Activated CD4-positive, alpha-beta T cell treated with anti-CD3 and anti-CD28 coated beads, Interleukin-2, amount 10 ng/mL, durations not matched to agents 7 days and 5 days (primary cell): Measurements from ENCODE around the gene SELENOI. TPM values are rescaled to one million over a fixed set of nuclear protein-coding genes. Genes with fewer than 3 reads are reported as not detected.
A peak's percentile ranks its signal among the peaks of the same experiment; 100 is the strongest.
"Not testable (repeated sequence)": the region's sequence is repeated elsewhere in the genome, so short reads cannot be mapped to it uniquely, and the experiment has no call there.

Experiments
- CTCF ChIA-PET: fragments of 350-600 bp; sonication (Branson Sonifier 250); formaldehyde crosslinking; loops from one replicate; lab custom pipeline; 2021; ENCODE audit warnings: antibody characterized with exemption; lab: Charles Lee
- POLR2A ChIA-PET: fragments of 350-600 bp; sonication (Branson Sonifier 250); formaldehyde crosslinking; loops from one replicate; lab custom pipeline; 2021; ENCODE audit warnings: antibody characterized with exemption; lab: Charles Lee
- DNase-seq: peaks from one replicate; pipeline ENCODE4 v3.0.0-alpha.2; 2020
- H3K27ac Mint-ChIP-seq: one replicate; pipeline ENCODE4 v1.8.0; 2021; ENCODE audit warnings: mild to moderate bottlenecking, moderate library complexity, mixed read lengths
- H3K27me3 Mint-ChIP-seq: one replicate; pipeline ENCODE4 v1.8.0; 2021; ENCODE audit warnings: mixed read lengths
- H3K36me3 Mint-ChIP-seq: one replicate; pipeline ENCODE4 v1.8.0; 2021; ENCODE audit warnings: low read depth, mixed read lengths
- H3K4me1 Mint-ChIP-seq: one replicate; pipeline ENCODE4 v1.8.0; 2021; ENCODE audit warnings: mixed read lengths
- H3K4me3 Mint-ChIP-seq: one replicate; pipeline ENCODE4 v1.8.0; 2021; ENCODE audit warnings: mild to moderate bottlenecking, moderate library complexity, mixed read lengths
- H3K9me3 Mint-ChIP-seq: one replicate; pipeline ENCODE4 v1.8.0; 2021; ENCODE audit warnings: mixed read lengths
- total RNA-seq, 2 experiments: library from RNA; stranded (reverse); gene quantifications; one replicate each; pipeline ENCODE4 v1.2.3, GENCODE V29; 2021

Gene SELENOI
- total RNA-seq, 2 experiments from 2014 or later = 26.9 to 29.7 TPM

DNA sequence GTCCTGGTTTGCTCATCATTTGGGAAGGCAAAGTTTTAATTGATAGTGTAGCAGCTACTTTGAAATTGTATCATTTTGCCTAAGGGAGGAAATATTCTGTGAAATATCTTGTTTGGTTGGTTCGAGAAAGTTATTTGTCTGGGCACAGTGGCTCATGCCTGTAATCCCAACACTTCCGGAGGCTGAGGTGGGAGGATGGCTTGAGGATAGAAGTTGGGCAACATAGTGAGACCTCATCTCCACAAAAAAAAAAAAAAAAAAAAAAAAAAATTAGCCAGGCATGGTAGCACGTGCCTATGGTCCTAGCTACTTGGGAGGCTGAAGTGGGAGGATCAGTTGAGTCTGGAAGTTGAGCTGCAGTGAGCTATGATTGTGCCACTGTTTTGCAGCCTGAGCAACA lies 3.7 kb downstream of the SELENOI start:
- Mint-ChIP-seq H3K27ac (peak overlapping the region; percentile 48), H3K27me3 (no peaks in the 10 kb centered on the region), H3K4me3 (no peak overlapping the region), H3K4me1 (peaks cover 38% of the 10 kb centered on the region), H3K9me3 (no peaks in the 10 kb centered on the region), H3K36me3 (peaks cover 24% of the 10 kb centered on the region)
- POLR2A ChIA-PET = no interaction called here
- DNase-seq = no peak
- CTCF ChIA-PET = interaction anchor here (0.6 to 1.3 kb wide), 3 partner anchors 20 to 164 kb away, joined by 3 to 7 read pairs (median 5); no protein-coding TSS in a partner anchor

GRCh38 chr2:26351375-26352090 lies 5.6 kb downstream of the SELENOI start:
- POLR2A ChIA-PET = no interaction called here
- peaks cover 28% of the 10 kb centered on the region for H3K36me3 Mint-ChIP-seq
- no peak overlapping the region for H3K4me3 Mint-ChIP-seq
- DNase-seq = no peak
- no peak overlapping the region for H3K27ac Mint-ChIP-seq
- H3K4me1 Mint-ChIP-seq = peaks cover 47% of the 10 kb centered on the region
- CTCF ChIA-PET = interaction anchor here (0.6 to 0.8 kb wide), 2 partner anchors 55 to 92 kb away, joined by 3 read pairs; no protein-coding TSS in a partner anchor
- no peaks in the 10 kb centered on the region for H3K9me3 Mint-ChIP-seq
- H3K27me3 Mint-ChIP-seq = no peaks in the 10 kb centered on the region

DNA sequence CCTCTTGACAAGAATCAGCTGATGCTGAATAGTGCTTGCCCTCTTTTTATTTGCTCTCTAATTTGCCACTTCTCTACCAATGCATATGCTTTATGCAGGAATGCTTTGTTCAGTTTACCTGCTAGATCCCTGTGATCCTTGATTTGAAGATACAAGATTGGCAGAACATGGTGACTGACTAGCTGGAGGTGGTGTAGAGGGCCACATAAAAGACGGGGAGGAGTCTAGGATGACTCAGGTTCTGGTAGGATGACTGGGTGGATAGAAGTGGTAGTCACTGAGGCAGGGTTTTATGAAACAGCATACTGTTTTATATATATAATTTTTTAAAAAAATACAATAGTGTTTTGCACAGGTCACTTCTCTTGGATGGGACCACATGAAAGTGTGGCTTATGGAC lies 6.9 kb downstream of the SELENOI start:
- no peaks in the 10 kb centered on the region for H3K27me3 Mint-ChIP-seq
- peaks cover 33% of the 10 kb centered on the region for H3K36me3 Mint-ChIP-seq
- no peaks in the 10 kb centered on the region for H3K9me3 Mint-ChIP-seq
- no peak overlapping the region for H3K4me3 Mint-ChIP-seq
- CTCF ChIA-PET = interaction anchor here (0.6 kb wide), 1 partner anchor 202 kb away, joined by 3 read pairs; no protein-coding TSS in a partner anchor
- DNase-seq = no peak
- H3K27ac Mint-ChIP-seq = no peak overlapping the region
- POLR2A ChIA-PET = no interaction called here
- peaks cover 47% of the 10 kb centered on the region for H3K4me1 Mint-ChIP-seq

GRCh38 chr2:26354469-26354868 lies 8.5 kb downstream of the SELENOI start:
- Mint-ChIP-seq H3K36me3 (peaks cover 28% of the 10 kb centered on the region), H3K4me1 (peaks cover 39% of the 10 kb centered on the region)
- CTCF ChIA-PET, H3K9me3 Mint-ChIP-seq, H3K27ac Mint-ChIP-seq, H3K4me3 Mint-ChIP-seq, DNase-seq, POLR2A ChIA-PET, H3K27me3 Mint-ChIP-seq: not testable (repeated sequence)

GRCh38 chr2:26355038-26355995 lies 9.4 kb downstream of the SELENOI start:
- ChIA-PET POLR2A (interaction anchor here (0.6 to 0.7 kb wide), 2 partner anchors 10 to 1534 kb away, joined by 3 to 4 read pairs; no protein-coding TSS in a partner anchor), CTCF (interaction anchor here (0.6 to 1.2 kb wide), 2 partner anchors 10 to 103 kb away, joined by 3 to 5 read pairs; partner anchors contain the start of gene SELENOI)
- no peak for DNase-seq
- peaks cover 40% of the 10 kb centered on the region for H3K4me1 Mint-ChIP-seq
- no peak overlapping the region for H3K4me3 Mint-ChIP-seq
- no peaks in the 10 kb centered on the region for H3K9me3 Mint-ChIP-seq
- no peaks in the 10 kb centered on the region for H3K27me3 Mint-ChIP-seq
- no peak overlapping the region for H3K27ac Mint-ChIP-seq
- peaks cover 28% of the 10 kb centered on the region for H3K36me3 Mint-ChIP-seq

GRCh38 chr2:26356111-26356510 lies 10.2 kb downstream of the SELENOI start:
- DNase-seq = no peak
- peaks cover 28% of the 10 kb centered on the region for H3K36me3 Mint-ChIP-seq
- POLR2A ChIA-PET = interaction anchor here (0.6 to 0.7 kb wide), 2 partner anchors 11 to 1533 kb away, joined by 3 to 4 read pairs; no protein-coding TSS in a partner anchor
- H3K9me3 Mint-ChIP-seq = no peaks in the 10 kb centered on the region
- no peaks in the 10 kb centered on the region for H3K27me3 Mint-ChIP-seq
- no peak overlapping the region for H3K27ac Mint-ChIP-seq
- CTCF ChIA-PET = interaction anchor here (1.2 kb wide), 1 partner anchor 10 kb away, joined by 3 read pairs; the partner anchor contains the start of gene SELENOI
- H3K4me3 Mint-ChIP-seq = no peak overlapping the region
- H3K4me1 Mint-ChIP-seq = peaks cover 40% of the 10 kb centered on the region

- no peaks in the 10 kb centered on the region for H3K9me3 Mint-ChIP-seq
- no peak for DNase-seq
- no peak overlapping the region for H3K4me3 Mint-ChIP-seq
- ChIA-PET POLR2A (no interaction called here), CTCF (interaction anchor here (0.6 kb wide), 1 partner anchor 201 kb away, joined by 3 read pairs; no protein-coding TSS in a partner anchor)
- peaks cover 40% of the 10 kb centered on the region for H3K4me1 Mint-ChIP-seq
- H3K36me3 Mint-ChIP-seq = peaks cover 23% of the 10 kb centered on the region
- no peaks in the 10 kb centered on the region for H3K27me3 Mint-ChIP-seq
- no peak overlapping the region for H3K27ac Mint-ChIP-seq
These were observed 10.8 kb downstream of the SELENOI start for GRCh38 chr2:26356771-26357170.

GRCh38 chr2:26359886-26360473 lies 14.0 kb downstream of the SELENOI start:
- Mint-ChIP-seq H3K27me3 (no peaks in the 10 kb centered on the region), H3K9me3 (no peaks in the 10 kb centered on the region), H3K4me1 (peaks cover 39% of the 10 kb centered on the region), H3K36me3 (peaks cover 13% of the 10 kb centered on the region), H3K27ac (no peak overlapping the region), H3K4me3 (no peak overlapping the region)
- no peak for DNase-seq
- CTCF ChIA-PET = no interaction called here
- POLR2A ChIA-PET = no interaction called here

DNA sequence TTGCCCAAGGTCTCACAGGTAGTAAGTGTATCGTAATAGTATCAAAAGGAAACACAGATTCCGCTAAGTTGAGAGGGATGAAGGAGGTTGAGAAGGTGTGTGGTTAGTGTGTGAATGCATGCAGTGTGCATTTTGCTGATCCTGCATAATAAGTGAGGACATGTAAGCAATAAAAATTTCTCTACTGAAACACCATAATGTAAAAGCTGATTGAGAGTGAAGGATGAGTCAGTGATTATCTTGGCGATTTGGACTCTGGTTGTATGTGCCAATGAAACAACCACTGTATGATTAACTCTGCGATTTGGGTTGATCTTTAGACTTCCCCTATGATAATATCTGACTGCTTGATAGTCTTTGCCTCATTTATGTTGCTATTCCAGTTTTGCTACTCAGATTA lies 17.4 kb downstream of the SELENOI start:
- POLR2A ChIA-PET = no interaction called here
- Mint-ChIP-seq H3K4me3 (no peak overlapping the region), H3K4me1 (peaks cover 21% of the 10 kb centered on the region), H3K9me3 (no peaks in the 10 kb centered on the region), H3K27ac (no peak overlapping the region), H3K36me3 (peaks cover 16% of the 10 kb centered on the region), H3K27me3 (no peaks in the 10 kb centered on the region)
- no peak for DNase-seq
- CTCF ChIA-PET = interaction anchor here (0.6 to 1.2 kb wide), 3 partner anchors 17 to 532 kb away, joined by 3 read pairs; partner anchors contain the start of gene ADGRF3

DNA sequence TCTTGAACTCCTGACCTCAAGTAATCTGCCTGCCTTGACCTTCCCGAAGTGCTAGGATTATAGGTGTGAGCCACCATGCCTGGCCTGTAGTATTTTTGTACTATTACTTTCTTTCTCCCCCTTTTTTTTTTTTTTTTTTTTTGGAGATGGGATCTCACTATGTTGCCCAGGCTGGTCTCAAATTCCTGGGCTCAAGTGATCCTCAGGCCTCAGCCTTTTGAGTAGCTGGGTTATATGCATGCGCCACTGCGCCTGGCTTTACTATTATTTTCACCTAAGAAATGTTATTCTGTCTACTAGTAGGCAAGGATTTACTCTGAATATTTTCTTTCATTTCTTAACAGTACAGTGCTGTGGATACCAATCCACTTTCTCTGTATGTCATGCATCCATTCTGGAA lies 18.0 kb downstream of the SELENOI start:
- no peaks in the 10 kb centered on the region for H3K27me3 Mint-ChIP-seq
- no peak overlapping the region for H3K4me3 Mint-ChIP-seq
- ChIA-PET CTCF (interaction anchor here (1.3 kb wide), 1 partner anchor 17 kb away, joined by 3 read pairs; no protein-coding TSS in a partner anchor), POLR2A (no interaction called here)
- peaks cover 21% of the 10 kb centered on the region for H3K4me1 Mint-ChIP-seq
- peaks cover 20% of the 10 kb centered on the region for H3K36me3 Mint-ChIP-seq
- H3K9me3 Mint-ChIP-seq = no peaks in the 10 kb centered on the region
- H3K27ac Mint-ChIP-seq = no peak overlapping the region
- no peak for DNase-seq

GRCh38 chr2:26364669-26365068 lies 18.7 kb downstream of the SELENOI start:
- H3K9me3 Mint-ChIP-seq = no peaks in the 10 kb centered on the region
- H3K27me3 Mint-ChIP-seq = no peaks in the 10 kb centered on the region
- ChIA-PET CTCF (interaction anchor here (1.3 kb wide), 1 partner anchor 16 kb away, joined by 3 read pairs; no protein-coding TSS in a partner anchor), POLR2A (no interaction called here)
- H3K4me1 Mint-ChIP-seq = peaks cover 19% of the 10 kb centered on the region
- no peak overlapping the region for H3K4me3 Mint-ChIP-seq
- no peak for DNase-seq
- peaks cover 25% of the 10 kb centered on the region for H3K36me3 Mint-ChIP-seq
- no peak overlapping the region for H3K27ac Mint-ChIP-seq

DNA sequence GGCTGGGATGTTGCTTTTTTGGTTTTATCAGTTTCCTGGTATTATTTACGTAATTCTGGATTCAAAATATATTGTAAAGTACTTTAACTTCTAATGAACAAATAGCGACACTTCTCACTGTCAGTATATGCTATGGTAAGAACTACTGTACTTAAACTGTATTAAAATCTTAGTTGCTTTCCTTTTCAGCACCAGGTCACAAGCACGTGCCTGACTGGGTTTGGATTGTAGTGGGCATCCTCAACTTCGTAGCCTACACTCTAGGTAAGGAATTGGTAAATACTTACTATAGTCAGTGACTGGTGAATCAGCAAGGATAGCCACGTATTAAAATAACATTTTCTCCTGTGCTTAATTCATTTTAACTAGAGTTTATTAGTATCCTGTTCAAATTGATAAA lies 21.0 kb downstream of the SELENOI start:
- Mint-ChIP-seq H3K27ac (no peak overlapping the region), H3K27me3 (no peaks in the 10 kb centered on the region), H3K4me3 (no peak overlapping the region), H3K36me3 (peaks cover 30% of the 10 kb centered on the region), H3K9me3 (no peaks in the 10 kb centered on the region), H3K4me1 (peaks cover 10% of the 10 kb centered on the region)
- ChIA-PET POLR2A (no interaction called here), CTCF (no interaction called here)
- DNase-seq = no peak
